Measurements from ENCODE around the gene KANSL3.
"Not testable (repeated sequence)": the region's sequence is repeated elsewhere in the genome, so short reads cannot be mapped to it uniquely, and the experiment has no call there.

The KANSL3 gene

GRCh38 chr2:96555146-96555610 lies 82.9 kb downstream of the KANSL3 start:
- DNase-seq, result no peak

DNA sequence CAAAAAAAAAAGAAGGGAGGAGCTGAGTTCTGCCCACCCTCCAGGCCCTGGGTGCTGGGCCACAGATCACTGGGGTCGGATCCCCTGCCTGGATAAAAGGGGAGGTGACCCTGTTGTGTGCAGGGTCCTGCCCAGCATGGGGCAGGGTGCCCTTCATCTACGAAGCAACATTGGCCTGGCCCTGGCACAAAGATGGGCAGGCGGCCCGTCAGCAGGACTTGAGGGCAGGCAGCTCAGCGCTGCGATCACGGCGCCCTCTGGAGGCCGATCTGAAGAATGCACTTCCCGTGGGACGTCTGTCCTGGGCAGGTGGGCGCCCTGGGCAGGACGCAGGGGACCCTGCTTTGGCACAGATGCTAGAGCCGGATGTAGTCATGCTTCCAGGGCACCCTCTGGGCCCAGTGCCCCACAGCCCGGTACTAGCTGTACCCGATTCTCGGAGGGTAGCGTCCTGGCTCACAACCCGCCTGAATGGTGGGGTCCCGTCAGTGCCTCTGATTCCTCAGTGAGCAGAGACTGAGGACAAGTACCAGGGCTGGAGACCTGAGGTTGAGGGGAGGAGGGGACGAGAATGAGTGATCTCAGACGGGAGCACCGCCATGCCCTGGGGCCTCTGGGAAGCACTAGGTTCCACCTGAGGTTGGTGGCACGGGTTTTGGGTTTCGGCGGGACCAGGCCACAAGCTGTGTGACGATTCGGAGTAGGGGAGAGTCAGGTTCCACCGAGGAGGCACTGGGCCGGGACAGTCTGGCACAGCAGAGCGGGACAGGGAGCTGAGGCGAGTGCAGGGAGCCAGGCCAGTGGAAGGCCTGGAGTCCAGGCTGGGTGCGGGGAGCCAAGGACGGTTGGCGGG lies 83.6 kb downstream of the KANSL3 start:
- DNase-seq, result no peak

DNA sequence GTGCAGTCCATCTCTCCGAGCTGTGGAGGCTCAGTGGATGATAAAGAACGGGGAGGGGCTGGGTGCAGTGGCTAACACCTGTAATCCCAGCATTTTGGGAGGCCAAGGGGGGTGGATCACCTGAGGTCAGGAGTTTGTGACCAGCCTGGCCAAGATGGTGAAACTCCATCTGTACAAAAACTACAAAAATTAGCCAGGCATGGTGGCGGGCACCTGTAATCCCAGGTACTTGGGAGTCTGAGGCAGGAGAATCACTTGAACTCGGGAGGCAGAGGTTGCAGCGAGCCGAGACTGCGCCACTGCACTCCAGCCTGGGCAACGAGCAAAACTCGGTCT lies 84.2 kb downstream of the KANSL3 start:
- not testable (repeated sequence) for DNase-seq

GRCh38 chr2:96553176-96553956 lies 84.7 kb downstream of the KANSL3 start:
- DNase-seq, result no peak

DNA sequence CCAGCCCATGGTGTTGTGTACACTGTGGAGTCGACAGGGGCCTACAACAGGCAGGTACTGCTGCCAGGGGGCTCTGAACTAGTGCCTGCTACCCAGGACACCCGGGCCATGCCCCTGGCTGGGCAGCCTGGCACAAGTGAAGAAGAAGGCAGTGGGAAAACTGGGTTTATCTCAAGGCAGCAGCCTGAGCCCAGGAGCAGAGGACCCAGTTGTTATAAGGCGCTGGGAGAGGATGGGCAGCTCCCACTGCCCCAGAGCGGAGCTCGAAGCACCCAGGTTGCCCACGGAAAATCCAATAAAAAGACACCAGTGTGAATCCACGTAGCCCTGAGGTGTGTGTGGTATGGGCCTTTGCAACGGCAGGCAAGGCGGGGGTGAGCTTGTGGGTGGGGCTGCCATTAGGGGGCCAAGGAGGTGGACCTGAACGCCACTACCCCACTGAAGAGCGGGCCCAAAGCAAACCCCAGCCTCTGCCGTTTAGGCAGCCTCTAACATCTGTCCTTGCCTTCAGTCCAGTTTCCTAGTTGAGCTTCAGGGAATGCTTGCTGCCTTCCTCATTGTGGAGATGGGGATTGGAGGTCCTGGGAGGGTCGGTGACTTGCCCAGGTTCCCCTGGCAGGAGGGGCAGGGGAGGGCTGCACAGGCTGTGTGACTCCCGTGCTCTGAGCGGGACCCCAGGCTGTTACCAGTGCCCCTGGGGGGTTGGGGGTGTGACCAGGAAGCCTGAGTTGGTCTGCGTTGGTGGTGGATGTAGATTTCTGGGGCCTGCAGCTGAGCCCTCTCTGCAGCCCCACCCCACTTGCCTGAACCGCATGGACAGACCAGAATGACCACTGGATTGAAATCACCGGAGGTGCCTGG lies 85.6 kb downstream of the KANSL3 start:
- DNase-seq, result no peak

DNA sequence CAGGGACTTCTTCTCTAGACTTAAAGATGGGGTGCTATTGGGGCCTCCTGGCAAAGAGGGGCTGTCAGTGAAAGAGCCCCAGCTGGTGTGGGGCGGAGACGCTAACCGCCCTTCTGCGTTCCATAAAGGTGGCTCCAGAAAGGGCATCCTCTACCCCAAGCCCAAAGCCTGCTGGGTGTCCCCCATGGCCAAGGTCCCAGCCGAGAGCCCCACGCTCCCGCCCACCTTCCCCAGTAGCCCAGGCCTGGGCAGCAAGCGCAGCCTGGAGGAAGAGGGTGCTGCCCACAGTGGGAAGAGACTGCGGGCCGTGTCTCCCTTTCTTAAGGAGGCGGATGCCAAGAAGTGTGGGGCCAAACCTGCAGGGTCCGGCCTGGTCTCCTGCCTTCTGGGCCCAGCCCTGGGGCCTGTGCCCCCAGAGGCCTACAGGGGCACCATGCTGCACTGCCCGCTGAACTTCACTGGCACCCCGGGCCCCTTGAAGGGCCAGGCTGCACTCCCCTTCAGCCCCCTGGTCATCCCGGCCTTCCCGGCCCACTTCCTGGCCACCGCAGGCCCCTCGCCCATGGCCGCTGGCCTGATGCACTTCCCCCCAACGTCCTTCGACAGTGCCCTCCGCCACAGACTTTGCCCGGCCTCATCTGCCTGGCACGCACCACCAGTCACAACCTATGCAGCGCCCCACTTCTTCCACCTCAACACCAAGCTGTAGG lies 86.4 kb downstream of the KANSL3 start:
- no peak for DNase-seq

- DNase-seq, result no peak
Observed at GRCh38 chr2:96550787-96551604, 87.1 kb downstream of the KANSL3 start.

GRCh38 chr2:96549967-96550786 lies 87.9 kb downstream of the KANSL3 start:
- peak; percentile 31 for DNase-seq

DNA sequence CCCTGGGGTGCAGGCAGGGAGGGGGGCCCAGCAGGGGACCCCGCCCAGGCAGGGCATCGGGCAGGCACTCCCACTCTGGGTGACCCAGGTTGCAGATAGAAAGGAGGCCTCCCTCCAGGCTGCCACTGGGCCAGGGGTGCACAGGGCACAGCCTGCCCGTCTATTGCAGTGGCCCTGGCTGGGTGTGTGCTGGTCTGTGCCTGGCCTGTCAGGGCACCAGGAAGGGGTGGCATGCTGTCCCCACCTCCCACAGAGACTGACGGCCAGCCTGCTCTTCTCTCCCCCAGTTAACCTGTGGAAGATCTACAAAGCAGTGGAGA lies 88.7 kb downstream of the KANSL3 start:
- DNase-seq, result no peak

- DNase-seq, result no peak
Observed at GRCh38 chr2:96548558-96549465, 89.3 kb downstream of the KANSL3 start.

- no peak for DNase-seq
Observed at GRCh38 chr2:96547731-96548171, 90.4 kb downstream of the KANSL3 start.

GRCh38 chr2:96547203-96547641 lies 90.9 kb downstream of the KANSL3 start:
- DNase-seq, result no peak

DNA sequence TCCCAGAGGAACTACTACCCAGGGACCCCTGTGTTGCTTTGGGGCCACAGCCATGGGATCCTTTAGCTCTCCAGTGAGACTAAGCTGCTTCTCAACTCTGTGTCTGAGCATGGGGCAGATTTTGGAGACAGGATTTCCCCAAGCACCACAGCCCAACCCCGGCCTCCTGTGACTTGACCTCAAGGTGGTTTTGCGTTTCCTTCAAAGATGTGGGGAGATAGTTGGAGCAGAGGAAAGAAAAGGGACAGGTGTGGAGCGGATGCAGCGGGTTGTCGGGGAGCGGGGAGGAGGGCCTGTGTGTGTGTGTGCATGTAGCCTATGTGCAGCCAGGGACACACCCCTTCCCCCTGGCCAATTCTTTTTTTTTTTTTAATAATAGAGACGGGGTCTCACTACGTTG lies 91.3 kb downstream of the KANSL3 start:
- DNase-seq, result no peak

DNA sequence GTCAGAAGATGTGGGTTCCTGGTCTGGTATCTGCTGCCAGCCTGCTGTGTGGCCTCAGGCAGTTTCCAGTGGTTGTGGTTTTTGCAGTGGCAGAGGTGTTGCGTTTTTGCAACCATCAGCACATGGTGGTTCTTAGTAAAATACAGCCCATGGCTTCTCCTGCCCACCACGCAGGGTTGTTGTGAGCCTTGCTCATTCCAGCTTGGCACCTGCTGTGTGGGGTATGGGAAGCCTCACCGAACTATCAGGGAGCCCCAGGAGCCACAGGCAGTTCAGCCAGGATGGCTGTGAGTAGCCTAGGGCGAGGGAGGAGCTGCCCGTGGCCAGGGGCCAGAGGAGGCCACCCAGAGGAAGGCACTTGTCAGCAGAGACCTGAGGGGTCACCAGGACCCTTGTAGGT lies 91.8 kb downstream of the KANSL3 start:
- DNase-seq, result no peak

All from NCI-H2029 treated with DMSO at 0.1 percent for 48 hours (cell line).